Medulla oblongata (tissue), 1 donor: ENCODE data around the gene CTNNA3.
A peak's percentile ranks its signal among the peaks of the same experiment; 100 is the strongest.
"Not testable (repeated sequence)": the region's sequence is repeated elsewhere in the genome, so short reads cannot be mapped to it uniquely, and the experiment has no call there.

Experiments
- DNase-seq: peaks from one replicate; pipeline ENCODE4 v3.0.0-alpha.2; 2015; ENCODE audit errors: extremely low spot score

Gene CTNNA3

GRCh38 chr10:67602268-67602950 is 93.6 kb downstream of the CTNNA3 start:
- no peak for DNase-seq

DNA sequence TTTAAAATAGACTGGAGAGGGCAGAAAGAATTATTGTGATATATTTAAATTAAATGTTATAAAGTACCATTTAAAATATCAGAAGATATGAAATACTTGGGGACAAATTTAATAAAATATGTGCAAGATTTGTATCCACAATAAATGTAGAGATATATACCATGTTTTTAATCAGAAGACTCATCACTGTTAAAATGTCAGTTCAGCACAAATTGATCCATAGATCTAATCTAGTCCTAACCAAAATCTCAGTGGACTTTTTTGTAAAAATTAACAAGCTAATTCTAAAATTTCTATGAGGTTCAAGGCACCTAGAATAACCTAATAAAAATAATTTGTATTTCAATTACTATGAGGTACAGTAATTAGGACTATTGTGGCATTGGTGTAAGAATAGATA is 96.4 kb downstream of the CTNNA3 start:
- no peak for DNase-seq

DNA sequence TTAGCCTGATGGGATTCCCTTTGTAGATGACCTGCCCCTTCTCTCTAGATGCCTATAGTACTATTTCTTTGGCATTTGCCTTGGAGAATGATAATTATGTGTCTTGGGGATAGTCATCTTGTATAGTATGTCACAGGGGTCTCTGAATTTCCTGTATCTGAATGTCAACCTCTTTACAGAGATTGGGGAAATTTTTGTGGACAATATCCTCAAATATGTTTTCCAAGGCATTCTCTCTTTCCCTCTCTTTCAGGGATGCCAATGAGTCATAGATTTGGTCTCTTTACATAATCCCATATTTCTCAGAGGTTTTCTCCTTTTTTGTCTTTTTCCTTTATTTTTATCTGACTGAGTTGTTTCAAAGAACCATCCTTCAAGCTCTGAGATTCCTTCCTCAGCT is 99.4 kb downstream of the CTNNA3 start:
- DNase-seq = no peak

- no peak for DNase-seq
These were observed 108.2 kb downstream of the CTNNA3 start for GRCh38 chr10:67587771-67588170.

- no peak for DNase-seq
These were observed 120.5 kb downstream of the CTNNA3 start for GRCh38 chr10:67575532-67575931.

GRCh38 chr10:67573484-67573883 is 122.5 kb downstream of the CTNNA3 start:
- DNase-seq = no peak

GRCh38 chr10:67571503-67571902 is 124.5 kb downstream of the CTNNA3 start:
- no peak for DNase-seq

GRCh38 chr10:67558311-67558710 is 137.7 kb downstream of the CTNNA3 start:
- DNase-seq = not testable (repeated sequence)

GRCh38 chr10:67553254-67553653 is 142.7 kb downstream of the CTNNA3 start:
- DNase-seq = no peak

- no peak for DNase-seq
These were observed 145.1 kb downstream of the CTNNA3 start for GRCh38 chr10:67550838-67551402.

DNA sequence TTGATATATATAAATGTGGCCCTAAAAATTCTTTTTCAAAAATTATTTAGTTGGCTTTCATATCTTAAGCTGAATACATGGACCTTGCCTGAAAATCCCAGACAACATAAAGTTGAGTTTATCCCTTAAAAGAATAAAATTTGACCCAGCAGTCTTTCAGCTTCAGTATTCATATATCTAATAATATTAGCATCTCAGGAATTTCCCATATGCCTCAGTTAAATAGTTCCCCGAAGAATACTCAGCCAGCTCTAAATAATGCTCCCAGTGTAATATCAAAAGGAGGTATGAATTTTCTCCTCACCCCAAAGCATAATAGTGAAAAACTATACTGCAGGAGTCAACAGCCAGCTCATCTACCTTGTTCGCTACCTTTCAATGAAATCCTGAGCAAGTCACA is 145.9 kb downstream of the CTNNA3 start:
- DNase-seq = no peak

DNA sequence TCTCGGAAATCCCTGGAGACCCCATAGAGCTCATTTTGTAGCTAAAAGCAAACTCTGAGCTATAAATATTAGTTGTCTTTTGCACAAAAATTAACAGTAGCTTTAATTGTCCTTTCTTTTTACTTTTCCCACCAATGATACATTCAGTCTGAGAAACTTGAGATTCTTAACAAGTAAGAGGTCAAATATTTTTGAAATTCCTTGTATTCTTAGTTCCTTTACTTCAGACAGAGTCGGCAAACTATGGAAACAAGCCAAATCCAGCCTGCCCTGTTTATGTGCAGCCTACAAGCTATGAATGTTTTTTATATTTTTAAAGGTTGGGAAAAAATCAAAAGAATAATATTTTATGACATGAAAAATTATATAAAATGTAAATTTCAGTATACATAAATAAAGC is 146.6 kb downstream of the CTNNA3 start:
- no peak for DNase-seq

GRCh38 chr10:67541411-67541810 is 154.6 kb downstream of the CTNNA3 start:
- DNase-seq = no peak

GRCh38 chr10:67539312-67539711 is 156.7 kb downstream of the CTNNA3 start:
- DNase-seq = no peak

DNA sequence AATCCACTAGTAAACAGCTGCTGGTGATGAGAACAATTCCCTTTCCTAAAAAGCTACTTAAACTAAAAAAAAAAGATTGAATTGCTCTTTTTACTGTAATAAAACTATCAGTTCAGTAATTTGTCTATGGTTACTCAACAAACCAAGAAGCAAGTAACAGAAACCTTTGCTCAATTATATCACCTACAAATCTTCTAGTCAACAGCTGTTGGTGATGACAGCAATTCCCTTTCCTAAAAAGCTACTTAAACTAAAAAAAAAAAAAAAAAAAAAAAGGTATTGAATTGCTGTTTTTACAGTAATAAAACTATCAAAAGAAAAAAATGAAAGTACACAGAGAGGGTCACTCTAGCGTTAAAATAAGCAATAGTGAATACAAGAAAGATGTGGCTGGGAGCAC is 158.1 kb downstream of the CTNNA3 start:
- DNase-seq = no peak

DNA sequence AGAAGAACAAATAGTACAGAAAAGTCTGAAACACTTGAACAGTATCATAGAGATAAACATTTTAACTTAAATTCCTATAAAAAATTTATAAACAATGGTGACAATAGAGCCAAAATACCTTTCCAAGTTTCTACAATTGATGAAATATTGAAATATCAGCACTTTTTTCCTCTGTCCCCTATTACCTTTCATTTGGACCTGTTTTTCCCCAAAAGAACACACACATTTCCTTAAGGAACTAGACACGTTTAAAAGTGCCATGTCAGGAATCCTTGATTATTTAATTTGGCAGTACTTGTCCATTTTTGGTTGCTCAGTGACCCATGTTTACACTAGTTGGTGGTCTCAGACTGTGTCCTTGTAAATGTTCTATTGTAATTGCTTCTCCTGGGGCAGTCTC is 162.6 kb downstream of the CTNNA3 start:
- no peak for DNase-seq

GRCh38 chr10:67530990-67531389 is 165.0 kb downstream of the CTNNA3 start:
- DNase-seq = not testable (repeated sequence)

DNA sequence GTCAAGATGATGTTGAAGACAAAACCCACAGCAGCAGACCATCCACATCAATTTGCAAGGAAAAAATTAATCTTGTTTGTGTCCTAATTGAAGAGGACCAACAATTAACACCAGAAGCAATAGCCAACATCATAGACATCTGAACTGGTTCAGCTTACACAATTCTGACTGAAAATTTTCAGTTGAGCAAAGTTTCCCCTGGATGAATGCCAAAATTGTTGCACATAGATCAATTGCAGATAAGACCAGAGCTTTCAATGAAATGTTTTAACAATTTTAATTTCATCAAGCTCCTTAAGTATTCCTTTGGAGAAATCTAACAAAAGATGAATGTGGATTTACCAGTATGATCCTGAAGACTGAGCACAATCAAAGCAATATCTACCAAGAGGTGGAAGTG is 168.6 kb downstream of the CTNNA3 start:
- no peak for DNase-seq

GRCh38 chr10:67521546-67521945 is 174.4 kb downstream of the CTNNA3 start:
- DNase-seq = no peak

GRCh38 chr10:67520924-67521520 is 175.0 kb downstream of the CTNNA3 start:
- DNase-seq = peak; percentile 88

DNA sequence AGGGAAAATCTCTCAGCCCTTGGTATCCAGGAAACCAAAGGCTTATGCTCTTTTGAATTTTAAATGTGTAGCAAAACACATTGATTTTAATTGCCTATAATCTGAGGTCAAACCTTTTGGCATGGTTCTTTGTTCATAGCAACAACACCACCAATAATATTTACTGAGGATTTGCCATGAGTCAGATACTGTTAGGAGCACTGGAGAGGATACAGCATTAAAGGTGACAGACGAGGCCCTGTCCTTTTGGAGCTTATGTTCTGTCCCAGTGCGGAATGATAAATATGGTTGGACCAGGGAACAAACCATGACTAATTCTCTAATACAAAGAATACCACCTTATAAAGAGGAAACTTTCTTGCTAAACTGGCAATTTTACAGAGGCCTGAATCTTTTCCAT is 176.6 kb downstream of the CTNNA3 start:
- DNase-seq = no peak

- no peak for DNase-seq
These were observed 177.2 kb downstream of the CTNNA3 start for GRCh38 chr10:67518756-67519155.

- no peak for DNase-seq
These were observed 178.0 kb downstream of the CTNNA3 start for GRCh38 chr10:67518043-67518442.

- no peak for DNase-seq
These were observed 189.3 kb downstream of the CTNNA3 start for GRCh38 chr10:67506757-67507091.
